CD4-positive, CD25-positive, alpha-beta regulatory T cell (primary cell): ENCODE data around the gene LZTS2. TPM values are rescaled to one million over a fixed set of nuclear protein-coding genes. Genes with fewer than 3 reads are reported as not detected.

Experiments
- ATAC-seq, 2 donors: fragments of 150-1000 bp; cut with Tn5 transposase; one replicate each; pipeline ENCODE4 v1.10.0; 2021; ENCODE audit warnings: low read depth in 2 of 2, moderate number of reproducible peaks in 2 of 2, moderate library complexity in 1 of 2
- DNase-seq, 3 donors: peaks; one replicate each; pipeline versions ENCODE4 v3.0.0 to v3.0.0-alpha.2; 2012 to 2022; ENCODE audit warnings: mixed read lengths in 1 of 3
- H3K27ac ChIP-seq: one replicate; pipeline ENCODE4 v1.7.0; 2013; ENCODE audit warnings: mild to moderate bottlenecking, low read length; ENCODE audit not compliant: insufficient read depth, poor library complexity, severe bottlenecking
- H3K27me3 ChIP-seq: one replicate; pipeline ENCODE4 v1.7.0; 2013; ENCODE audit warnings: low read length; ENCODE audit not compliant: control insufficient read depth, insufficient read depth
- H3K36me3 ChIP-seq: one replicate; pipeline ENCODE4 v1.7.0; 2013; ENCODE audit warnings: mild to moderate bottlenecking, low read length, moderate library complexity; ENCODE audit not compliant: control insufficient read depth, insufficient read depth
- H3K4me1 ChIP-seq: 2 replicates; pipeline ENCODE4 v1.7.0; 2013; ENCODE audit warnings: mild to moderate bottlenecking, low read length; ENCODE audit not compliant: insufficient read depth, control insufficient read depth, poor library complexity, severe bottlenecking
- H3K4me3 ChIP-seq: one replicate; pipeline ENCODE4 v1.7.0; 2013; ENCODE audit warnings: low read depth, mild to moderate bottlenecking, low read length, moderate library complexity
- H3K9me3 ChIP-seq, 2 experiments: 1 replicate in 1 of 2; 2 replicates in 1 of 2; pipeline ENCODE4 v1.7.0; 2013; ENCODE audit warnings: low read length in 2 of 2, mild to moderate bottlenecking in 1 of 2, moderate library complexity in 1 of 2; ENCODE audit not compliant: control insufficient read depth in 2 of 2
- H3K27ac Mint-ChIP-seq, 3 donors: one replicate each; pipeline ENCODE4 v1.8.0; 2020 to 2022; ENCODE audit warnings: mild to moderate bottlenecking in 3 of 3, mixed read lengths in 3 of 3, moderate library complexity in 2 of 3
- H3K27me3 Mint-ChIP-seq: one replicate; pipeline ENCODE4 v1.8.0; 2022; ENCODE audit warnings: mild to moderate bottlenecking, mixed read lengths
- H3K36me3 Mint-ChIP-seq: one replicate; pipeline ENCODE4 v1.8.0; 2020; ENCODE audit warnings: mixed read lengths
- H3K4me1 Mint-ChIP-seq, 4 donors: one replicate each; pipeline ENCODE4 v1.8.0; 2020 to 2022; ENCODE audit warnings: mixed read lengths in 4 of 4, mild to moderate bottlenecking in 1 of 4
- H3K4me3 Mint-ChIP-seq, 4 donors: one replicate each; pipeline ENCODE4 v1.8.0; 2020 to 2022; ENCODE audit warnings: mild to moderate bottlenecking in 4 of 4, mixed read lengths in 4 of 4, moderate library complexity in 3 of 4
- H3K9me3 Mint-ChIP-seq, 7 donors: one replicate each; pipeline ENCODE4 v1.8.0; 2020 to 2022; ENCODE audit warnings: mixed read lengths in 7 of 7, mild to moderate bottlenecking in 3 of 7, moderate library complexity in 2 of 7
- polyA plus RNA-seq, 4 donors: library from polyadenylated mRNA; unstranded; fragments of 300-500 nt; fragmentation: Illumina TruSeq; gene quantifications; one replicate each; pipeline ENCODE4 v1.2.3, GENCODE V29; 2021
- total RNA-seq: library from RNA; stranded (reverse); gene quantifications from one replicate; pipeline ENCODE4 v1.2.3, GENCODE V29; 2022

Gene LZTS2
- total and polyA plus RNA-seq, 5 donors from 2014 or later: 11.0 to 19.3 (median 13.2) TPM

DNA sequence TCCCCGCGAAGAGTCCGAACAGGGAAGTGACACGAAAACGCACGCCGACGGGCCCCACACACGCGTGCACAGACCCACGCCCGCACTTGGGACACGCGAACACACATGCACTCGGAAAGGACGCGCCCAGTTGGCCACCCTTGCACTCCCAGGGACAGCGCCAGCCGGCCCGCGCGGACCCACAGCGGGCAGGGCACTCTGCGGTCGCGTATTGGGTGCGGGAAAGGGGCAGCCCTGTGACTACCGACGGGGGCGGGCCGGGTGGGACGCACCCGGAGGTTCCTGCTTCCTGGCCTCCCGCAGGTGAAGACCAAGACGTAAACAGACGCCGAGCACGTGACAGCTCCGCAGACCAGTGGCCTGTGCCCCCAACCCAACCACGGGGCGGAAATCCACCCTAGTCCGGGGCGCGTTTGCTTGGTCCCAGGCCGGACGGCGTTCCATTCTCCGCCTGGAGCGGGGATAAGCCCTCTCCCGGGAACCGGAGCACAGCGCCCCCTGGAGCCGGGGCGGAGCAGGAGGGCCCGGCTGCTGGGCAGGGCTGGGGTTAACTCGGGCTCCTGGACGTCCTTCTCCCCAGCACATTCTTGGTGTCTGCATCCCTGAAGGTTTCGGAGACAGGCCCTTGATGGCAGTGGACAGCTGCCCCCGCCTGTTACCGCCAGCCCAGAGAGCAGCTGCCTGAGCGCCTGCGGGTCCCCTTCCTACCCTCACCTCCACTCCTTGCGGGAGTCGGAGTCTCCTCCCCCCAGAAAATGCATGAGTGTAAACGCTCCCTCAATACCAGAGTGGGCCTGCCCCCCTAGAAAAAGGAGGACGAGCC is 2.0 kb upstream of the LZTS2 start:
- H3K4me1 Mint-ChIP-seq: peaks cover 5 to 34% (median 20%) of the 10 kb centered on the region in 4 donors
- peaks cover 4% of the 10 kb centered on the region for H3K36me3 Mint-ChIP-seq
- H3K27me3 Mint-ChIP-seq: peaks cover 6% of the 10 kb centered on the region
- H3K27ac Mint-ChIP-seq: peak overlapping the region; percentile 89 to 92 (median 90)
- ATAC-seq (peak; percentile 43 to 46), DNase-seq (peak; percentile 70 to 84 (median 72))
- H3K9me3 Mint-ChIP-seq: no peaks in the 10 kb centered on the region
- Histone ChIP-seq H3K9me3 (no peaks in the 10 kb centered on the region), H3K36me3 (peaks cover 5% of the 10 kb centered on the region), H3K27ac (peak overlapping the region; percentile 83), H3K27me3 (no peaks in the 10 kb centered on the region), H3K4me3 (peak overlapping the region; percentile 75), H3K4me1 (peaks cover 34% of the 10 kb centered on the region)
- H3K4me3 Mint-ChIP-seq: peak overlapping the region; percentile 89 to 99 (median 93)

GRCh38 chr10:100998183-100998990 is 1.2 kb upstream of the LZTS2 start:
- Histone ChIP-seq H3K9me3 (no peaks in the 10 kb centered on the region), H3K4me3 (peak overlapping the region; percentile 75), H3K27ac (peak overlapping the region; percentile 83), H3K4me1 (peaks cover 34% of the 10 kb centered on the region), H3K36me3 (peaks cover 4% of the 10 kb centered on the region), H3K27me3 (no peaks in the 10 kb centered on the region)
- peaks cover 5 to 34% (median 20%) of the 10 kb centered on the region in 4 donors for H3K4me1 Mint-ChIP-seq
- peaks cover 4% of the 10 kb centered on the region for H3K36me3 Mint-ChIP-seq
- H3K27me3 Mint-ChIP-seq: peaks cover 6% of the 10 kb centered on the region
- no peaks in the 10 kb centered on the region for H3K9me3 Mint-ChIP-seq
- H3K27ac Mint-ChIP-seq: peak overlapping the region; percentile 89 to 96 (median 92)
- DNase-seq (peak; percentile 54 to 67 (median 63)), ATAC-seq (peak in 1 of 2 donors; percentile 32)
- H3K4me3 Mint-ChIP-seq: peak overlapping the region; percentile 89 to 99 (median 93)

- H3K27ac Mint-ChIP-seq: peak overlapping the region; percentile 89 to 96 (median 92)
- Histone ChIP-seq H3K4me1 (peaks cover 34% of the 10 kb centered on the region), H3K4me3 (peak overlapping the region; percentile 75), H3K27ac (peak overlapping the region; percentile 83), H3K27me3 (no peaks in the 10 kb centered on the region), H3K9me3 (no peaks in the 10 kb centered on the region), H3K36me3 (peaks cover 7% of the 10 kb centered on the region)
- peaks cover 6% of the 10 kb centered on the region for H3K27me3 Mint-ChIP-seq
- H3K36me3 Mint-ChIP-seq: peaks cover 4% of the 10 kb centered on the region
- no peaks in the 10 kb centered on the region for H3K9me3 Mint-ChIP-seq
- DNase-seq (peak; percentile 69 to 82 (median 76)), ATAC-seq (peak; percentile 72 to 75)
- peaks cover 5 to 34% (median 20%) of the 10 kb centered on the region in 4 donors for H3K4me1 Mint-ChIP-seq
- peak overlapping the region; percentile 89 to 99 (median 93) for H3K4me3 Mint-ChIP-seq
Observed at GRCh38 chr10:100998991-100999741, 442 bp upstream of the LZTS2 start.

GRCh38 chr10:101000127-101000914 is 713 bp downstream of the LZTS2 start:
- Histone ChIP-seq H3K27ac (no peak overlapping the region), H3K4me1 (peaks cover 34% of the 10 kb centered on the region)
- H3K9me3 Mint-ChIP-seq: no peaks in the 10 kb centered on the region

GRCh38 chr10:101000915-101001658 is 1.5 kb downstream of the LZTS2 start:
- Mint-ChIP-seq H3K4me3 (peak overlapping the region; percentile 81 to 90 (median 82)), H3K27me3 (peaks cover 6% of the 10 kb centered on the region), H3K36me3 (peaks cover 2% of the 10 kb centered on the region), H3K27ac (peak overlapping the region; percentile 27 to 87 (median 81)), H3K9me3 (no peaks in the 10 kb centered on the region), H3K4me1 (peaks cover 5 to 28% (median 13%) of the 10 kb centered on the region in 4 donors)
- Histone ChIP-seq H3K4me1 (peaks cover 34% of the 10 kb centered on the region), H3K9me3 (no peaks in the 10 kb centered on the region), H3K27ac (no peak overlapping the region), H3K4me3 (no peak overlapping the region), H3K36me3 (peaks cover 9% of the 10 kb centered on the region), H3K27me3 (no peaks in the 10 kb centered on the region)
- no peak for ATAC-seq
- no peak for DNase-seq

More at GRCh38 chr10:101000127-101000914, 713 bp downstream of the LZTS2 start:
- no peak for ATAC-seq
- H3K4me3 Mint-ChIP-seq: peak overlapping the region; percentile 82 to 90 (median 82)
- H3K36me3 ChIP-seq: peaks cover 7% of the 10 kb centered on the region
- H3K27me3 ChIP-seq: no peaks in the 10 kb centered on the region
- no peak for DNase-seq
- peak overlapping the region; percentile 81 to 87 (median 86) for H3K27ac Mint-ChIP-seq
- peaks cover 6% of the 10 kb centered on the region for H3K27me3 Mint-ChIP-seq
- no peak overlapping the region for H3K4me3 ChIP-seq
- H3K36me3 Mint-ChIP-seq: no peaks in the 10 kb centered on the region
- no peaks in the 10 kb centered on the region for H3K9me3 ChIP-seq
- peaks cover 5 to 33% (median 15%) of the 10 kb centered on the region in 4 donors for H3K4me1 Mint-ChIP-seq

DNA sequence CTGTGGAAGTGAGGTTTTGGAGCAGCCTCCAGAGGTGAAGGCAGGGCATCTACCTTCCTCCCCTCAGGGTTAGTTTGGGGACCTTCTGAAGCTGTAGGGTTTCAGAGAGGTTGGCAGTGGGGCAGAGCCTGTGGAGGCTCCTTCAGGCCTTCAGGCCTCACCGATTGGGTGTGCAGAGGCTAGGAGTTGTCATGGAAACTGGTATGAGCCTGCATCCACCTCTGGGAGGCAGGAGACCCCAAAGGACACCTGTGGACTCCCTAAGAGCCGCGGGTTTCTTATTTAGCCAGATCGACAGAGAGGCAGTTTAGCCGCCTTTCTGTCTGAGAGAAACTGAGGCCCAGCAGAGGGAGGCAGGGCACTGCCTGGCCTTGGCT is 2.0 kb downstream of the LZTS2 start:
- Mint-ChIP-seq H3K36me3 (peaks cover 4% of the 10 kb centered on the region), H3K27ac (no peak overlapping the region), H3K9me3 (no peaks in the 10 kb centered on the region), H3K4me1 (peaks cover 5 to 23% (median 13%) of the 10 kb centered on the region in 4 donors), H3K27me3 (peaks cover 6% of the 10 kb centered on the region), H3K4me3 (peak overlapping the region in 1 of 4 donors; percentile 12)
- Histone ChIP-seq H3K36me3 (peaks cover 10% of the 10 kb centered on the region), H3K4me1 (peaks cover 29% of the 10 kb centered on the region), H3K9me3 (no peaks in the 10 kb centered on the region), H3K27me3 (no peaks in the 10 kb centered on the region), H3K27ac (no peak overlapping the region), H3K4me3 (no peak overlapping the region)
- DNase-seq (no peak), ATAC-seq (no peak)
